ENCODE results near the gene RINL.

DNA sequence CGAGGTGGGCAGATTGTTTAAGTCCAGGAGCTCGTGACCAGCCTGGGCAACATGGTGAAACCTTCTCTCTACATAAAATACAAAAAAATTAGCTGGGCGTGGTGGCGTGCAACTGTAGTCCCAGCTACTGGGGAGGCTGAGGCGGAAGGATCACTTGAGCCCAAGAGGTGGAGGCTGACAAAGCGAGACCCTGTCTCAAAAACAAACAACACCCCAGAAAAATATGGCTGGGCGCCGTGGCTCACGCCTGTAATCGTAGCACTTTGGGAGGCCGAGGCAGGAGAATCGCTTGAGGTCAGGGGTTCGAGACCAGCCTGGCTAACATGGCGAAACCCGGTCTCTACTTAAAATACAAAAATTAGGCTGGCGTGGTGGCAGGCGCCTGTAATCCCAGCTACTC is 24.9 kb downstream of the RINL start:
- TF ChIP-seq NFE2L2 (IDR thresholded peaks at IDR 0.05; ENCODE audit: low read depth, low read length): no peak
- TF ChIP-seq, protein P1, sequence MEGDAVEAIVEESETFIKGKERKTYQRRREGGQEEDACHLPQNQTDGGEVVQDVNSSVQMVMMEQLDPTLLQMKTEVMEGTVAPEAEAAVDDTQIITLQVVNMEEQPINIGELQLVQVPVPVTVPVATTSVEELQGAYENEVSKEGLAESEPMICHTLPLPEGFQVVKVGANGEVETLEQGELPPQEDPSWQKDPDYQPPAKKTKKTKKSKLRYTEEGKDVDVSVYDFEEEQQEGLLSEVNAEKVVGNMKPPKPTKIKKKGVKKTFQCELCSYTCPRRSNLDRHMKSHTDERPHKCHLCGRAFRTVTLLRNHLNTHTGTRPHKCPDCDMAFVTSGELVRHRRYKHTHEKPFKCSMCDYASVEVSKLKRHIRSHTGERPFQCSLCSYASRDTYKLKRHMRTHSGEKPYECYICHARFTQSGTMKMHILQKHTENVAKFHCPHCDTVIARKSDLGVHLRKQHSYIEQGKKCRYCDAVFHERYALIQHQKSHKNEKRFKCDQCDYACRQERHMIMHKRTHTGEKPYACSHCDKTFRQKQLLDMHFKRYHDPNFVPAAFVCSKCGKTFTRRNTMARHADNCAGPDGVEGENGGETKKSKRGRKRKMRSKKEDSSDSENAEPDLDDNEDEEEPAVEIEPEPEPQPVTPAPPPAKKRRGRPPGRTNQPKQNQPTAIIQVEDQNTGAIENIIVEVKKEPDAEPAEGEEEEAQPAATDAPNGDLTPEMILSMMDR (conservative IDR thresholded peaks at IDR 0.05; ENCODE audit: low read depth, low read length): no peak
- TF ChIP-seq POLR2A (IDR thresholded peaks at IDR 0.05; ENCODE audit: low read depth, low read length): no peak
